ENCODE results near the gene CNOT1. TPM values are rescaled to one million over a fixed set of nuclear protein-coding genes. Genes with fewer than 3 reads are reported as not detected.
A peak's percentile ranks its signal among the peaks of the same experiment; 100 is the strongest.

CNOT1 gene
- total and polyA plus RNA-seq, 10 of the 15 experiments (the other 5 are each of a cell fraction or from before 2014, with no cell fraction given) = 101 to 246 (median 175) TPM

- TF ChIP-seq ZNF592 (IDR thresholded peaks at IDR 0.05) (no peak), SMC3 (IDR thresholded peaks at IDR 0.05; ENCODE audit: borderline replicate concordance, low read length) (no peak), IRF4 (IDR thresholded peaks at IDR 0.05; ENCODE audit: low read depth, low read length) (peak; percentile 91), KLF5 (IDR thresholded peaks at IDR 0.05; ENCODE audit: partially characterized antibody) (no peak), MXI1 (IDR thresholded peaks at IDR 0.05; ENCODE audit: low read depth, low read length) (peak; percentile 63; the same call in 1 of the 2 replicates), NFIC (IDR thresholded peaks at IDR 0.05; ENCODE audit: low read depth, low read length) (peak; percentile 70; the same call in 1 of the 2 replicates), RELB (IDR thresholded peaks at IDR 0.05; ENCODE audit: low read depth) (peak; percentile 56), NBN (IDR thresholded peaks at IDR 0.05) (peak; percentile 67), GABPA (IDR thresholded peaks at IDR 0.05; ENCODE audit: low read depth) (no peak), MEF2B (IDR thresholded peaks at IDR 0.05; ENCODE audit: partially characterized antibody, poor library complexity, severe bottlenecking) (peak; percentile 69), MTA3 (IDR thresholded peaks at IDR 0.05; ENCODE audit: borderline replicate concordance, low read length) (0 out of 2 replicates have a peak, but pooled peaks have one; percentile 45)
These were observed 111.3 kb downstream of the CNOT1 start (continued) for GRCh38 chr16:58518083-58518979.
